NCI-H345 treated with DMSO at 0.1 percent for 48 hours (cell line): Measurements from ENCODE around the gene ALDH6A1.

Experiments used
- DNase-seq: peaks from one replicate; lab custom pipeline; 2025; ENCODE audit not compliant: unreplicated experiment; lab: John Stamatoyannopoulos, UW

Gene ALDH6A1

GRCh38 chr14:74049876-74050495, 34.3 kb downstream of the ALDH6A1 start:
- no peak for DNase-seq

DNA sequence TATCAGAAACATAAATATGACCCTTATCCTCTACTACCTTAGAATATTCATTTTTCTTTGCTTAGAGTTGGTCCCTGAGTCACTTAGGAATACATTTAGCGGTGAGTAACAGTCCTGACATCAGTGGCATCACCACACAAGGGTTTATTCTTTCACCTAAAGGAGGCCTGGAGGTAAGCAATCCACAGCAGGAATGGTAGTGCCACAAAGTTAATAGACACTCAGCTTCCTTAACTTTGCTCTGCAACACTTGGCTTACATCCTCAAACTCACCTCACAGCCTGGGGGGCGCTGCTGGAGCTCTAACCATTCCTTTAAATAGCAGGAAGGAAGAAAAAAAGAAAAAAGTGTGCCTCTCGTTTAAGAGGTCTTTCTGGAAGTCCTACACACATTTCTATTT, 36.0 kb downstream of the ALDH6A1 start:
- no peak for DNase-seq

GRCh38 chr14:74045522-74045921, 38.7 kb downstream of the ALDH6A1 start:
- no peak for DNase-seq

GRCh38 chr14:74042296-74042695, 42.0 kb downstream of the ALDH6A1 start:
- no peak for DNase-seq

- DNase-seq: peak; percentile 41
These were observed 46.0 kb downstream of the ALDH6A1 start for GRCh38 chr14:74038020-74038859.

- DNase-seq: no peak
These were observed 48.7 kb downstream of the ALDH6A1 start for GRCh38 chr14:74035556-74035955.

GRCh38 chr14:74034572-74034971, 49.7 kb downstream of the ALDH6A1 start:
- no peak for DNase-seq

- no peak for DNase-seq
These were observed 55.1 kb downstream of the ALDH6A1 start for GRCh38 chr14:74029136-74029535.

- DNase-seq: no peak
These were observed 61.9 kb downstream of the ALDH6A1 start for GRCh38 chr14:74022346-74022745.

DNA sequence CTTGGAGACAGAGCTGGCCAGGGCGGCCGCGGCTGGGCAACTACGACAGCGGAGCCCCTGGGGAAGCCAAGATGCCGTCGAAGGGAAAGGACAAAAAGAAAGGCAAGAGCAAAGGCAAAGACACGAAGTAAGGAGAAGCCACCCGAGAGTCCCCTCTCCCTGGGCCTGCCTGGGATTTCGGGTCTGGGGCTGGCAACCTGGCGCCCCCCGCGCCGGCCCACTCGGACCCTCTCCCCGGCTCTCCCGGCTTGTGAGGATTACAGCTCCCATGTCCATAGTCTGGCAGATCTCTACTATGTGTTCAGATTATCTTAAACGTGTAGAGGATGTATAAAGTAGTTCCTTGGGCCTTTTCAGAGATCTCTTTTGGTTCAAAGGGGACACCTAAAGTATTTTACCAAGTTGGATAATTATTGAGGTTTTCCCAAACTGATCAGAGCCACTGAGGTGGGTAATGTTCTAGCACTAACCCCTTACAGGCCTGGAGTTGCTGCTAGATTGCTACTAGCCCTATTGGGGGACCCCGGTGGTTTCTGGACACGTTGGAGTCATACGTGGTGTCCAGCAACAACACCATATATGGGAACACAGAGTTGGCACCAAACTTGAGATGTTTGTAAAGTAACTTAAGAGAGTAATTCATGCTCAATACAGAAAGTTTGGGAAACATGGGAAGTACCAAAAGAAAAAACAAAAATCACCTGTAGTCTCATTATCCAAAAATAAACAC, 64.7 kb downstream of the ALDH6A1 start:
- no peak for DNase-seq

GRCh38 chr14:74018586-74019407, 65.5 kb downstream of the ALDH6A1 start, which contains the start of the genes BBOF1 and ENTPD5:
BBOF1 (plus strand) TSS chr14:74019349; CDS start chr14:74019479, 130 bp downstream.
ENTPD5 (minus strand) TSS chr14:74019288; CDS start chr14:73988102, 31,186 bp downstream.
- DNase-seq: peak; percentile 78

DNA sequence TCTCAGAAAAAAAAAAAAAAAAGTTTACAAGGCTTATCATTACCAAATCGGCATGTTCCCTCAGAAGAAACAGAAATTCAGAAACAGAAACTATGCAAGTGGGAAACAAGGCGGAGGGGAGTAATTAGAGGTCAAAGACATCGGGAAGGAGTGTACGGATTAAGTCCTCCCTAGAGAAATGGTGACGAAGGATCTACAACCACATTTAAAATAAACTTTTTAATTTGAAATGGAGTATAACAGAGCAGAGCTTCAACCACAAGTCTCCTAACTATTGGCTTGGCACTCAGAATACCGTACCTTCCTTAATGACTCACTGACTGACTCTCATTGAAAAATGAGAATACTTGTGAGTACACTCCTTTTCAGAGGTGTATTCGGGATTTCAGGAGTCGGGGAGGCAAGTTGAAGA, 66.1 kb downstream of the ALDH6A1 start:
- no peak for DNase-seq

- DNase-seq: no peak
These were observed 68.3 kb downstream of the ALDH6A1 start for GRCh38 chr14:74015963-74016362.

- DNase-seq: no peak
These were observed 69.1 kb downstream of the ALDH6A1 start for GRCh38 chr14:74015176-74015575.

- no peak for DNase-seq
These were observed 70.0 kb downstream of the ALDH6A1 start for GRCh38 chr14:74014299-74014698.

DNA sequence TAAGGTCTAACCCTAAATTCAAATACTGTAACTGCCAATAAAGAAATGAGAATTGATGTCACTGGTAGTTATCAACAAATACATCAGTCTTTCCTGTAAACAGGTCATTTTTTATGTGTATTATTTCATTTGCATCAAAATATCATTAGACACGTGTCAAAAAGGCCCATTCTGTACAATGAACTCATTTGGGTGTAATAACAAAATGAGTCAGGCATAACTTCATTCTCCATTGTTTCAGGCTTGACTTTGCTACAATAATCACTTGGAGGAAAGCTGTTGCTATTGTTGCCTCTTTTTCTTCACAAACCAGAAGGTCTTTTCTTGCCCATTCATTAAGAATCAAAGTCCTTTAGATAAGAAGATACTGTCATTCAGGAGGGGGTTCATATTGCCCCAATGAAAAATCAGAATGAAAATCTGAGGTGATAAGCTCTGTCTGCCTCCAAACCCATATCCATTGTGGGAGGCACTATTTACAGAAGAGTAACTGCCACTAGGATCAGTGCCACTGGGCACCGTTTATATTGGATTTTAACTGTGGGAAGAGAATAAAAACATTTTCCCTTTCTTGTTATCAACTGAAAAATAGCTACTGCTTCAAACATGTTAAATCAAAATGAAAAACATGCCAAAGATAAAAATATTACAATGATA, 75.3 kb downstream of the ALDH6A1 start:
- DNase-seq: no peak
